ENCODE measurements around the gene NFIC.

- TF ChIP-seq, protein P1, sequence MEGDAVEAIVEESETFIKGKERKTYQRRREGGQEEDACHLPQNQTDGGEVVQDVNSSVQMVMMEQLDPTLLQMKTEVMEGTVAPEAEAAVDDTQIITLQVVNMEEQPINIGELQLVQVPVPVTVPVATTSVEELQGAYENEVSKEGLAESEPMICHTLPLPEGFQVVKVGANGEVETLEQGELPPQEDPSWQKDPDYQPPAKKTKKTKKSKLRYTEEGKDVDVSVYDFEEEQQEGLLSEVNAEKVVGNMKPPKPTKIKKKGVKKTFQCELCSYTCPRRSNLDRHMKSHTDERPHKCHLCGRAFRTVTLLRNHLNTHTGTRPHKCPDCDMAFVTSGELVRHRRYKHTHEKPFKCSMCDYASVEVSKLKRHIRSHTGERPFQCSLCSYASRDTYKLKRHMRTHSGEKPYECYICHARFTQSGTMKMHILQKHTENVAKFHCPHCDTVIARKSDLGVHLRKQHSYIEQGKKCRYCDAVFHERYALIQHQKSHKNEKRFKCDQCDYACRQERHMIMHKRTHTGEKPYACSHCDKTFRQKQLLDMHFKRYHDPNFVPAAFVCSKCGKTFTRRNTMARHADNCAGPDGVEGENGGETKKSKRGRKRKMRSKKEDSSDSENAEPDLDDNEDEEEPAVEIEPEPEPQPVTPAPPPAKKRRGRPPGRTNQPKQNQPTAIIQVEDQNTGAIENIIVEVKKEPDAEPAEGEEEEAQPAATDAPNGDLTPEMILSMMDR (IDR thresholded peaks at IDR 0.05) = no peak
- TF ChIP-seq POLR2A (IDR thresholded peaks at IDR 0.05) = no peak
Measured at GRCh38 chr19:3415695-3416094, 49.3 kb downstream of the NFIC start.
